H9 (cell line): ENCODE measurements around the gene TGFBRAP1. TPM values are rescaled to one million over a fixed set of nuclear protein-coding genes. Genes with fewer than 3 reads are reported as not detected.

ENCODE experiments used
- DNase-seq: peaks from one replicate; pipeline ENCODE4 v3.0.0-alpha.2; 2017
- H2AFZ ChIP-seq: one replicate; pipeline ENCODE4 v1.6.1; 2013; ENCODE audit warnings: mild to moderate bottlenecking, low read length, control low read depth, moderate library complexity
- H2AK5ac ChIP-seq: 2 replicates; pipeline ENCODE4 v1.6.1; 2013; ENCODE audit warnings: low read length, control low read depth, mixed read lengths; ENCODE audit not compliant: insufficient read length
- H2BK120ac ChIP-seq: one replicate; pipeline ENCODE4 v1.6.1; 2013; ENCODE audit warnings: low read depth, mild to moderate bottlenecking, low read length, control low read depth, inconsistent platforms; ENCODE audit not compliant: poor library complexity, severe bottlenecking
- H2BK12ac ChIP-seq: 2 replicates; pipeline ENCODE4 v1.6.1; 2013; ENCODE audit warnings: low read length, control low read depth, mixed read lengths, low read depth; ENCODE audit not compliant: insufficient read length
- H2BK15ac ChIP-seq: 2 replicates; pipeline ENCODE4 v1.6.1; 2013; ENCODE audit warnings: low read depth, low read length, control low read depth
- H2BK20ac ChIP-seq: one replicate; pipeline ENCODE4 v1.6.1; 2013; ENCODE audit warnings: low read depth, mild to moderate bottlenecking, low read length, control low read depth, inconsistent platforms; ENCODE audit not compliant: poor library complexity, severe bottlenecking
- H2BK5ac ChIP-seq: 2 replicates; pipeline ENCODE4 v1.6.1; 2013; ENCODE audit warnings: low read length, control low read depth, mixed read lengths; ENCODE audit not compliant: insufficient read length
- H3K14ac ChIP-seq: 2 replicates; pipeline ENCODE4 v1.6.1; 2013; ENCODE audit warnings: low read length, control low read depth; ENCODE audit not compliant: insufficient read depth
- H3K18ac ChIP-seq: 2 replicates; pipeline ENCODE4 v1.6.1; 2013; ENCODE audit warnings: low read depth, mild to moderate bottlenecking, mixed read lengths, low read length, control low read depth; ENCODE audit not compliant: insufficient read length
- H3K23ac ChIP-seq: 2 replicates; pipeline ENCODE4 v1.6.1; 2013; ENCODE audit warnings: low read length, control low read depth, mixed read lengths, low read depth; ENCODE audit not compliant: insufficient read length
- H3K23me2 ChIP-seq: 2 replicates; pipeline ENCODE4 v1.6.1; 2013; ENCODE audit warnings: low read depth, mild to moderate bottlenecking, mixed read lengths, low read length, control low read depth; ENCODE audit not compliant: insufficient read length, poor library complexity, severe bottlenecking
- H3K27ac ChIP-seq: 2 replicates; pipeline ENCODE4 v1.5.1; 2013; ENCODE audit warnings: low read length, control low read depth, mixed read lengths, low read depth; ENCODE audit not compliant: insufficient read length
- H3K27me3 ChIP-seq: 2 replicates; pipeline ENCODE4 v1.6.1; 2013; ENCODE audit warnings: low read length, control low read depth, inconsistent platforms; ENCODE audit not compliant: insufficient read depth
- H3K4ac ChIP-seq: 2 replicates; pipeline ENCODE4 v1.6.1; 2013; ENCODE audit warnings: low read depth, mild to moderate bottlenecking, control low read depth, inconsistent platforms, low read length, moderate library complexity
- H3K4me1 ChIP-seq: 2 replicates; pipeline ENCODE4 v1.6.1; 2013; ENCODE audit warnings: low read length, control low read depth, inconsistent platforms; ENCODE audit not compliant: insufficient read depth
- H3K4me2 ChIP-seq: 2 replicates; pipeline ENCODE4 v1.6.1; 2013; ENCODE audit warnings: low read length, control low read depth, mixed read lengths; ENCODE audit not compliant: insufficient read length, insufficient read depth
- H3K56ac ChIP-seq: 2 replicates; pipeline ENCODE4 v1.6.1; 2013; ENCODE audit warnings: low read depth, mild to moderate bottlenecking, mixed read lengths, low read length, control low read depth; ENCODE audit not compliant: insufficient read length
- H3K79me1 ChIP-seq: 2 replicates; pipeline ENCODE4 v1.6.1; 2013; ENCODE audit warnings: low read depth, mild to moderate bottlenecking, moderate library complexity, low read length, control low read depth, inconsistent platforms; ENCODE audit not compliant: insufficient read depth, poor library complexity, severe bottlenecking
- H3K79me2 ChIP-seq: 2 replicates; pipeline ENCODE4 v1.6.1; 2013; ENCODE audit warnings: low read length, control low read depth, inconsistent platforms; ENCODE audit not compliant: insufficient read depth
- H3K9ac ChIP-seq: 2 replicates; pipeline ENCODE4 v1.6.1; 2013; ENCODE audit warnings: low read length, control low read depth, mixed read lengths; ENCODE audit not compliant: insufficient read length; ENCODE audit errors: extremely low read depth
- H3K9me3 ChIP-seq: one replicate; pipeline ENCODE4 v1.6.1; 2013; ENCODE audit warnings: low read depth, low read length, inconsistent platforms; ENCODE audit not compliant: control insufficient read depth
- H3T11ph ChIP-seq: one replicate; pipeline ENCODE4 v1.6.1; 2013; ENCODE audit warnings: mild to moderate bottlenecking, low read length, control low read depth, inconsistent platforms
- H4K20me1 ChIP-seq: one replicate; pipeline ENCODE4 v1.6.1; 2013; ENCODE audit not compliant: control insufficient read depth, insufficient read length, insufficient read depth
- H4K5ac ChIP-seq: 2 replicates; pipeline ENCODE4 v1.6.1; 2013; ENCODE audit warnings: low read depth, mild to moderate bottlenecking, mixed read lengths, low read length, control low read depth; ENCODE audit not compliant: insufficient read length
- H4K8ac ChIP-seq: replicated peaks from 2 replicates; pipeline ENCODE4 v1.6.1; 2013; ENCODE audit warnings: low read length, control low read depth, mixed read lengths, low read depth; ENCODE audit not compliant: insufficient read length
- H4K91ac ChIP-seq: 2 replicates; pipeline ENCODE4 v1.6.1; 2013; ENCODE audit warnings: low read depth, mild to moderate bottlenecking, moderate library complexity, mixed read lengths, low read length, control low read depth; ENCODE audit not compliant: insufficient read length
- H3K27ac Mint-ChIP-seq, 3 experiments: 2 replicates in 2 of 3; 3 replicates in 1 of 3; pipeline ENCODE4 v1.8.0; 2020 to 2021; ENCODE audit warnings: mixed read lengths in 3 of 3, mild to moderate bottlenecking in 1 of 3, moderate library complexity in 1 of 3
- H3K27me3 Mint-ChIP-seq: 2 replicates; pipeline ENCODE4 v1.8.0; 2021; ENCODE audit warnings: low read depth, mild to moderate bottlenecking, moderate library complexity, mixed read lengths
- H3K36me3 Mint-ChIP-seq, 3 experiments: 2 replicates in 2 of 3; 3 replicates in 1 of 3; pipeline ENCODE4 v1.8.0; 2020 to 2021; ENCODE audit warnings: low read depth in 3 of 3, mixed read lengths in 3 of 3; ENCODE audit not compliant: insufficient read depth in 1 of 3
- H3K4me1 Mint-ChIP-seq, 2 experiments: 2 replicates each; pipeline ENCODE4 v1.8.0; 2020; ENCODE audit warnings: mixed read lengths in 2 of 2
- H3K4me3 Mint-ChIP-seq, 2 experiments: 2 replicates in 1 of 2; 3 replicates in 1 of 2; pipeline ENCODE4 v1.8.0; 2020 to 2021; ENCODE audit warnings: mild to moderate bottlenecking in 2 of 2, mixed read lengths in 2 of 2, moderate library complexity in 1 of 2
- H3K9me3 Mint-ChIP-seq, 2 experiments: 2 replicates in 1 of 2; 3 replicates in 1 of 2; pipeline ENCODE4 v1.8.0; 2020; ENCODE audit warnings: mild to moderate bottlenecking in 2 of 2, mixed read lengths in 2 of 2, moderate library complexity in 1 of 2
- CTCF ChIP-seq: fragments of 200-600 bp; sonication (generic); conservative IDR thresholded peaks from 3 replicates; pipeline ENCODE4 v1.8.0; 2021; ENCODE audit warnings: antibody characterized with exemption, mild to moderate bottlenecking
- WGBS: extraction: QIAGEN DNeasy Blood & Tissue Kit; methylation state at CpG from one replicate; pipeline ENCODE4 v1.1.7; 2013; ENCODE audit warnings: missing lambda C conversion rate, low lambda C conversion rate, mixed read lengths; ENCODE audit not compliant: insufficient read length; ENCODE audit errors: extremely low coverage; 5-methylcytosine and 5-hydroxymethylcytosine counted together
- total RNA-seq: library from RNA; stranded (reverse); gene quantifications from 2 replicates; pipeline ENCODE4 v1.2.1, GENCODE V29; 2021

Gene TGFBRAP1
- total RNA-seq, 1 experiment from 2014 or later = 23.6 TPM

GRCh38 chr2:105323111-105323510, 6.4 kb downstream of the TGFBRAP1 start:
- no peak overlapping the region for H2BK120ac ChIP-seq
- H3K27ac ChIP-seq = no peak overlapping the region
- no peak overlapping the region for H3K14ac ChIP-seq
- no peaks in the 10 kb centered on the region for H3K9me3 ChIP-seq
- no peak overlapping the region for H3K4me2 ChIP-seq
- Mint-ChIP-seq H3K36me3 (no peaks in the 10 kb centered on the region; a peak in 1 of 7 replicates), H3K9me3 (no peaks in the 10 kb centered on the region), H3K4me3 (no peak overlapping the region), H3K27ac (peak overlapping the region in 1 of 3 experiments; percentile 46; a peak in 2 of 7 replicates), H3K4me1 (peaks cover 14 to 17% of the 10 kb centered on the region in 2 experiments), H3K27me3 (no peaks in the 10 kb centered on the region)
- H3T11ph ChIP-seq = no peak overlapping the region
- H3K79me2 ChIP-seq = peaks cover 5% of the 10 kb centered on the region; the same call in 1 of the 2 replicates
- peaks cover 10% of the 10 kb centered on the region; the same call in 1 of the 2 replicates for H3K4me1 ChIP-seq
- H3K23me2 ChIP-seq = no peaks in the 10 kb centered on the region
- no peak for TF ChIP-seq CTCF
- no peak for DNase-seq
- H2BK12ac ChIP-seq = no peak overlapping the region
- no peak overlapping the region for H2BK5ac ChIP-seq
- WGBS = no CpG with 5 or more reads among the region's 5 CpGs
- H3K79me1 ChIP-seq = no peaks in the 10 kb centered on the region
- H2BK15ac ChIP-seq = no peak overlapping the region
- H4K20me1 ChIP-seq = no peaks in the 10 kb centered on the region
- H4K5ac ChIP-seq = no peak overlapping the region
- no peak overlapping the region for H3K18ac ChIP-seq
- H2BK20ac ChIP-seq = no peak overlapping the region
- no peak overlapping the region for H3K4ac ChIP-seq
- no peak overlapping the region for H3K23ac ChIP-seq
- no peak overlapping the region for H4K91ac ChIP-seq
- no peak overlapping the region for H3K9ac ChIP-seq
- H2AK5ac ChIP-seq = no peak overlapping the region
- no peak overlapping the region for H2AFZ ChIP-seq
- H3K27me3 ChIP-seq = no peaks in the 10 kb centered on the region
- no peak overlapping the region for H3K56ac ChIP-seq
- H4K8ac ChIP-seq = no peak overlapping the region
